OCI-LY7 (cell line): ENCODE data around the gene GRIP1. TPM values are rescaled to one million over a fixed set of nuclear protein-coding genes. Genes with fewer than 3 reads are reported as not detected.

Experiments
- BruUV-seq: library from RNA; stranded (reverse); fragments of 400-500 nt; replicated peaks from 2 replicates; lab custom pipeline; 2021; lab: Mats Ljungman, UMichigan
- CTCF ChIA-PET: fragments of 300-600 bp; sonication (Branson Sonifier 250); formaldehyde crosslinking; loops from one replicate; lab custom pipeline; 2022; ENCODE audit warnings: antibody characterized with exemption; ENCODE audit not compliant: unreplicated experiment; lab: Charles Lee
- POLR2A ChIA-PET: fragments of 300-600 bp; sonication (Branson Sonifier 250); formaldehyde crosslinking; loops from one replicate; lab custom pipeline; 2022; ENCODE audit warnings: antibody characterized with exemption; lab: Charles Lee
- DNase-seq: peaks from one replicate; pipeline ENCODE4 v3.0.0-alpha.2; 2015; ENCODE audit warnings: low spot score
- H2AFZ ChIP-seq: fragments of 200-600 bp; sonication (generic), shearing (Covaris generic); 2 replicates; pipeline ENCODE4 v1.6.1; 2014; ENCODE audit warnings: mild to moderate bottlenecking, antibody characterized with exemption, low read length, moderate library complexity
- H3K27ac ChIP-seq: fragments of 200-600 bp; sonication (generic); 2 replicates; pipeline ENCODE4 v1.5.1; 2014; ENCODE audit warnings: mixed run types, low read depth, mild to moderate bottlenecking, moderate library complexity, low read length, inconsistent platforms; ENCODE audit not compliant: poor library complexity, severe bottlenecking
- H3K36me3 ChIP-seq: fragments of 200-600 bp; sonication (generic); 2 replicates; pipeline ENCODE4 v1.6.1; 2014; ENCODE audit warnings: mild to moderate bottlenecking, antibody characterized with exemption, low read length, moderate library complexity, mixed read lengths; ENCODE audit not compliant: insufficient read depth
- H3K4me1 ChIP-seq: fragments of 200-600 bp; sonication (generic); 2 replicates; pipeline ENCODE4 v1.5.1; 2014; ENCODE audit warnings: mild to moderate bottlenecking, low read length; ENCODE audit not compliant: insufficient read depth, poor library complexity, severe bottlenecking
- H3K4me2 ChIP-seq: fragments of 200-600 bp; sonication (generic); 2 replicates; pipeline ENCODE4 v1.6.1; 2014; ENCODE audit warnings: mild to moderate bottlenecking, low read length
- H3K4me3 ChIP-seq: fragments of 200-600 bp; sonication (generic); 2 replicates; pipeline ENCODE4 v1.5.1; 2014; ENCODE audit warnings: mild to moderate bottlenecking, low read depth, low read length; ENCODE audit not compliant: poor library complexity, severe bottlenecking
- H3K79me2 ChIP-seq: fragments of 200-600 bp; sonication (generic); 2 replicates; pipeline ENCODE4 v1.6.1; 2016; ENCODE audit warnings: low read depth, mild to moderate bottlenecking, low read length, moderate library complexity, mixed read lengths; ENCODE audit not compliant: insufficient read depth
- H3K9me2 ChIP-seq: fragments of 200-600 bp; sonication (generic); 2 replicates; pipeline ENCODE4 v1.6.1; 2016; ENCODE audit warnings: mild to moderate bottlenecking, low read length, mixed read lengths; ENCODE audit not compliant: insufficient read depth
- H3K9me3 ChIP-seq: fragments of 200-600 bp; sonication (generic); 2 replicates; pipeline ENCODE4 v1.6.1; 2014; ENCODE audit warnings: mild to moderate bottlenecking, mixed run types, low read length, mixed read lengths
- H4K20me1 ChIP-seq: fragments of 200-600 bp; sonication (generic); 2 replicates; pipeline ENCODE4 v1.6.1; 2014; ENCODE audit warnings: mild to moderate bottlenecking, antibody characterized with exemption, low read length, moderate library complexity, mixed read lengths; ENCODE audit not compliant: insufficient read depth
- CTCF ChIP-seq: fragments of 200-600 bp; sonication (generic); conservative IDR thresholded peaks from 2 replicates; pipeline ENCODE4 v1.5.1; 2014; ENCODE audit warnings: mild to moderate bottlenecking, antibody characterized with exemption, low read length, moderate library complexity, mixed read lengths
- EZH2phosphoT487 ChIP-seq: fragments of 200-600 bp; sonication (generic); IDR thresholded peaks from 2 replicates; pipeline ENCODE4 v1.6.1; 2018; ENCODE audit warnings: low read depth, borderline replicate concordance, mild to moderate bottlenecking, mixed run types, antibody characterized with exemption, low read length, moderate library complexity, mixed read lengths
- intact Hi-C: fragments of 100-400 bp; cut with micrococcal nuclease; formaldehyde crosslinking; loops from one replicate; pipeline ENCODE4 v1.10.0; 2022; ENCODE audit not compliant: unreplicated experiment
- total RNA-seq, 2 experiments: library from RNA; depleted of rRNA in 1 of 2; stranded (reverse); fragments of >200 nt in 1 of 2; shearing (Covaris generic) in 1 of 2; gene quantifications; 2 replicates each; pipeline ENCODE4 v1.2.3, GENCODE V29; 2014 to 2022

Gene GRIP1
- total RNA-seq, 2 experiments from 2014 or later: 4.1 to 7.6 TPM

- no peak overlapping the region for H3K4me3 ChIP-seq
- CTCF ChIA-PET: no interaction called here
- BruUV-seq: no TSS peak
- no peaks in the 10 kb centered on the region for H3K9me3 ChIP-seq
- H2AFZ ChIP-seq: peak overlapping the region; percentile 62; the same call in 1 of the 2 replicates
- H3K9me2 ChIP-seq: no peaks in the 10 kb centered on the region
- no peak overlapping the region for H3K27ac ChIP-seq
- intact Hi-C loops: no loop called here
- no peaks in the 10 kb centered on the region for H3K79me2 ChIP-seq
- H3K4me2 ChIP-seq: no peak overlapping the region
- no peak for TF ChIP-seq EZH2phosphoT487
- TF ChIP-seq CTCF: no peak
- POLR2A ChIA-PET: interaction anchor here (0.5 to 1.6 kb wide), 14 partner anchors 10 to 503 kb away, joined by 3 to 6 read pairs (median 3); no protein-coding TSS in a partner anchor
- no peaks in the 10 kb centered on the region for H4K20me1 ChIP-seq
- H3K4me1 ChIP-seq: peaks cover 21% of the 10 kb centered on the region
- H3K36me3 ChIP-seq: no peaks in the 10 kb centered on the region
- no peak for DNase-seq
Measured at GRCh38 chr12:66662729-66663128, 16.1 kb downstream of the GRIP1 start.

- peaks cover 21% of the 10 kb centered on the region for H3K4me1 ChIP-seq
- ChIA-PET POLR2A (interaction anchor here (1.2 to 1.6 kb wide), 4 partner anchors 11 to 21 kb away, joined by 3 to 5 read pairs (median 4); no protein-coding TSS in a partner anchor), CTCF (no interaction called here)
- no peak for TF ChIP-seq EZH2phosphoT487
- TF ChIP-seq CTCF: no peak
- H3K9me3 ChIP-seq: no peaks in the 10 kb centered on the region
- H3K36me3 ChIP-seq: no peaks in the 10 kb centered on the region
- H3K4me3 ChIP-seq: peak overlapping the region; percentile 9
- no peaks in the 10 kb centered on the region for H3K9me2 ChIP-seq
- DNase-seq: peak; percentile 72
- H3K79me2 ChIP-seq: no peaks in the 10 kb centered on the region
- intact Hi-C loops: no loop called here
- no TSS peak for BruUV-seq
- H2AFZ ChIP-seq: peak overlapping the region; percentile 62; the same call in 1 of the 2 replicates
- H3K27ac ChIP-seq: peak overlapping the region; percentile 29
- H4K20me1 ChIP-seq: no peaks in the 10 kb centered on the region
- peak overlapping the region; percentile 47 for H3K4me2 ChIP-seq
Measured at GRCh38 chr12:66662179-66662578, 16.7 kb downstream of the GRIP1 start.

- no peaks in the 10 kb centered on the region for H3K36me3 ChIP-seq
- no peak overlapping the region for H3K4me3 ChIP-seq
- H3K27ac ChIP-seq: peak overlapping the region; percentile 29
- peak overlapping the region; percentile 62; the same call in 1 of the 2 replicates for H2AFZ ChIP-seq
- POLR2A ChIA-PET: interaction anchor here (0.6 to 0.8 kb wide), 4 partner anchors 10 to 310 kb away, joined by 3 to 7 read pairs (median 4); no protein-coding TSS in a partner anchor
- no peaks in the 10 kb centered on the region for H3K9me3 ChIP-seq
- no peaks in the 10 kb centered on the region for H3K79me2 ChIP-seq
- no TSS peak for BruUV-seq
- H3K9me2 ChIP-seq: no peaks in the 10 kb centered on the region
- CTCF ChIA-PET: no interaction called here
- TF ChIP-seq EZH2phosphoT487 (no peak), CTCF (no peak)
- intact Hi-C loops: no loop called here
- no peaks in the 10 kb centered on the region for H4K20me1 ChIP-seq
- H3K4me1 ChIP-seq: peaks cover 21% of the 10 kb centered on the region
- no peak for DNase-seq
- H3K4me2 ChIP-seq: peak overlapping the region; percentile 47
Measured at GRCh38 chr12:66661357-66661756, 17.5 kb downstream of the GRIP1 start.
